Transverse colon (tissue), 3 donors: ENCODE data around the gene ARF6.

Experiments used
- CTCF ChIP-seq, 5 experiments: fragments of 200-600 bp in 3 of 5; fragments of 450-650 bp in 2 of 5; sonication (generic) in 3 of 5; IDR thresholded peaks; 1 replicate in 2 of 5; 2 replicates in 3 of 5; pipeline ENCODE4 v1.5.1; 2016 to 2017; ENCODE audit warnings: antibody characterized with exemption in 5 of 5, inconsistent platforms in 3 of 5, mild to moderate bottlenecking in 2 of 5, moderate library complexity in 1 of 5
- POLR2A ChIP-seq: fragments of 450-650 bp; IDR thresholded peaks from one replicate; pipeline ENCODE4 v1.6.1; 2016; ENCODE audit warnings: antibody characterized with exemption, mild to moderate bottlenecking, moderate library complexity

GRCh38 chr14:49933704-49934103 is 40.8 kb downstream of the ARF6 start:
- TF ChIP-seq POLR2A (no peak), CTCF (IDR thresholded peaks at IDR 0.05) (no peak)
